GM18499 (cell line): ENCODE data around the gene SCGB1D2.

Source experiments
- ATAC-seq: cut with Tn5 transposase; IDR thresholded peaks from one replicate; pipeline ENCODE4 v1.9.1; 2021; ENCODE audit warnings: moderate number of reproducible peaks; ENCODE audit not compliant: insufficient read depth, unreplicated experiment

Gene SCGB1D2

GRCh38 chr11:62256281-62256680 is 14.2 kb downstream of the SCGB1D2 start:
- ATAC-seq: no peak

GRCh38 chr11:62260261-62260953 is 18.4 kb downstream of the SCGB1D2 start:
- ATAC-seq: no peak

GRCh38 chr11:62264004-62264403 is 22.0 kb downstream of the SCGB1D2 start:
- no peak for ATAC-seq

GRCh38 chr11:62266558-62266957 is 24.5 kb downstream of the SCGB1D2 start:
- no peak for ATAC-seq

GRCh38 chr11:62267050-62267449 is 25.0 kb downstream of the SCGB1D2 start:
- ATAC-seq: no peak

- no peak for ATAC-seq
Measured at GRCh38 chr11:62267576-62267975, 25.5 kb downstream of the SCGB1D2 start.

GRCh38 chr11:62269654-62270278 is 27.7 kb downstream of the SCGB1D2 start, which contains the start of gene SCGB2A2:
Gene SCGB2A2, plus strand, starts transcription at chr11:62270158. Its CDS starts 59 bp downstream, at chr11:62270217.
- ATAC-seq: no peak

- ATAC-seq: no peak
Measured at GRCh38 chr11:62273284-62273683, 31.2 kb downstream of the SCGB1D2 start.

- no peak for ATAC-seq
Measured at GRCh38 chr11:62273789-62274275, 31.8 kb downstream of the SCGB1D2 start.

GRCh38 chr11:62280452-62280851 is 38.4 kb downstream of the SCGB1D2 start:
- no peak for ATAC-seq
